Astrocyte (in vitro differentiated cells and primary cell): ENCODE results near the gene TBC1D10B. TPM values are rescaled to one million over a fixed set of nuclear protein-coding genes. Genes with fewer than 3 reads are reported as not detected.

Experiments
- DNase-seq: peaks from one replicate; pipeline ENCODE4 v3.0.0-alpha.2; 2010; ENCODE audit warnings: low read depth
- FAIRE-seq: peaks from 2 replicates; lab custom pipeline; 2011; peaks lifted over from hg19 to GRCh38; lab: Jason Lieb, UNC
- H2AFZ ChIP-seq: 2 replicates; pipeline ENCODE4 v1.6.0; 2012; ENCODE audit warnings: low read depth, low read length, inconsistent platforms
- H3K27ac ChIP-seq: 2 replicates; pipeline ENCODE4 v1.5.1; 2011; ENCODE audit warnings: low read depth, low read length, inconsistent platforms
- H3K27me3 ChIP-seq: 2 replicates; pipeline ENCODE4 v1.6.0; 2011; ENCODE audit warnings: low read length, inconsistent platforms; ENCODE audit not compliant: insufficient read depth
- H3K36me3 ChIP-seq: 2 replicates; pipeline ENCODE4 v1.5.1; 2011; ENCODE audit warnings: low read length, inconsistent platforms; ENCODE audit not compliant: insufficient read depth
- H3K4me1 ChIP-seq: 2 replicates; pipeline ENCODE4 v1.5.1; 2011; ENCODE audit warnings: low read length, inconsistent platforms; ENCODE audit not compliant: insufficient read depth
- H3K4me2 ChIP-seq: 2 replicates; pipeline ENCODE4 v1.6.0; 2012; ENCODE audit warnings: low read length, inconsistent platforms
- H3K4me3 ChIP-seq: 2 replicates; pipeline ENCODE4 v1.5.1; 2011; ENCODE audit warnings: low read depth, mild to moderate bottlenecking, low read length, inconsistent platforms; ENCODE audit not compliant: insufficient read depth
- H3K79me2 ChIP-seq: 2 replicates; pipeline ENCODE4 v1.6.0; 2012; ENCODE audit warnings: mild to moderate bottlenecking, low read length, inconsistent platforms; ENCODE audit not compliant: insufficient read depth
- H3K9ac ChIP-seq: 2 replicates; pipeline ENCODE4 v1.6.0; 2012; ENCODE audit warnings: mild to moderate bottlenecking, low read length, inconsistent platforms
- H3K9me3 ChIP-seq: 2 replicates; pipeline ENCODE4 v1.5.1; 2012; ENCODE audit warnings: low read depth, mild to moderate bottlenecking, low read length, inconsistent platforms; ENCODE audit not compliant: insufficient read depth
- H4K20me1 ChIP-seq: 2 replicates; pipeline ENCODE4 v1.6.0; 2012; ENCODE audit warnings: low read length, inconsistent platforms; ENCODE audit not compliant: insufficient read depth
- H3K27ac Mint-ChIP-seq: one replicate; pipeline ENCODE4 v1.8.0; 2021; ENCODE audit warnings: mild to moderate bottlenecking, mixed read lengths; ENCODE audit not compliant: unreplicated experiment
- H3K27me3 Mint-ChIP-seq: one replicate; pipeline ENCODE4 v1.8.0; 2021; ENCODE audit warnings: low read depth, mixed read lengths; ENCODE audit not compliant: unreplicated experiment
- H3K36me3 Mint-ChIP-seq: one replicate; pipeline ENCODE4 v1.8.0; 2021; ENCODE audit warnings: low read depth, mixed read lengths; ENCODE audit not compliant: unreplicated experiment
- H3K4me1 Mint-ChIP-seq: one replicate; pipeline ENCODE4 v1.8.0; 2021; ENCODE audit warnings: low read depth, mixed read lengths; ENCODE audit not compliant: unreplicated experiment
- H3K4me3 Mint-ChIP-seq: one replicate; pipeline ENCODE4 v1.8.0; 2021; ENCODE audit warnings: mild to moderate bottlenecking, moderate library complexity, mixed read lengths; ENCODE audit not compliant: unreplicated experiment
- H3K9me3 Mint-ChIP-seq: one replicate; pipeline ENCODE4 v1.8.0; 2021; ENCODE audit warnings: mild to moderate bottlenecking, mixed read lengths; ENCODE audit not compliant: unreplicated experiment
- CTCF ChIP-seq: IDR thresholded peaks from 2 replicates; pipeline ENCODE4 v1.5.1; 2011; ENCODE audit warnings: low read depth, mild to moderate bottlenecking, inconsistent platforms, low read length, moderate library complexity; ENCODE audit not compliant: insufficient read depth
- EZH2 ChIP-seq: IDR thresholded peaks from 2 replicates; pipeline ENCODE4 v1.6.1; 2012; ENCODE audit warnings: mild to moderate bottlenecking, low read length, inconsistent platforms; ENCODE audit not compliant: insufficient read depth
- total RNA-seq: library from RNA; stranded (reverse); gene quantifications from 2 replicates; pipeline ENCODE4 v1.2.1, GENCODE V29; 2021

TBC1D10B gene
- total RNA-seq, 1 donor from 2014 or later: 50.8 TPM

GRCh38 chr16:30409125-30410060 is 39.1 kb upstream of the TBC1D10B start:
- peak overlapping the region; percentile 26 for H3K27ac Mint-ChIP-seq
- Histone ChIP-seq H4K20me1 (peaks cover 50% of the 10 kb centered on the region), H3K4me1 (peaks cover 21% of the 10 kb centered on the region), H3K9ac (peak overlapping the region; percentile 26), H3K79me2 (peaks cover 46% of the 10 kb centered on the region), H3K4me3 (peak overlapping the region; percentile 26), H3K36me3 (peaks cover 14% of the 10 kb centered on the region), H3K4me2 (peak overlapping the region; percentile 96), H3K27me3 (no peaks in the 10 kb centered on the region), H3K9me3 (no peaks in the 10 kb centered on the region), H3K27ac (no peak overlapping the region), H2AFZ (no peak overlapping the region)
- TF ChIP-seq EZH2: no peak
- peak; percentile 97 for TF ChIP-seq CTCF
- DNase-seq (peak; percentile 49), FAIRE-seq (no peak)
- no peaks in the 10 kb centered on the region for H3K9me3 Mint-ChIP-seq
- peak overlapping the region; percentile 85 for H3K4me3 Mint-ChIP-seq
- peaks cover 5% of the 10 kb centered on the region for H3K36me3 Mint-ChIP-seq
- no peaks in the 10 kb centered on the region for H3K27me3 Mint-ChIP-seq
- H3K4me1 Mint-ChIP-seq: peaks cover 14% of the 10 kb centered on the region

GRCh38 chr16:30407804-30408534 is 37.7 kb upstream of the TBC1D10B start:
- peaks cover 21% of the 10 kb centered on the region for H3K4me1 ChIP-seq
- no peaks in the 10 kb centered on the region for H3K9me3 ChIP-seq
- Mint-ChIP-seq H3K27me3 (no peaks in the 10 kb centered on the region), H3K9me3 (no peaks in the 10 kb centered on the region), H3K4me3 (peak overlapping the region; percentile 85), H3K4me1 (peaks cover 14% of the 10 kb centered on the region), H3K27ac (peak overlapping the region; percentile 43), H3K36me3 (peaks cover 2% of the 10 kb centered on the region)
- FAIRE-seq: no peak
- peak overlapping the region; percentile 90 for H3K9ac ChIP-seq
- peak overlapping the region; percentile 69 for H3K4me3 ChIP-seq
- H2AFZ ChIP-seq: peak overlapping the region; percentile 95
- peak overlapping the region; percentile 96 for H3K4me2 ChIP-seq
- peak overlapping the region; percentile 84 for H3K27ac ChIP-seq
- peaks cover 14% of the 10 kb centered on the region for H3K36me3 ChIP-seq
- peaks cover 39% of the 10 kb centered on the region for H4K20me1 ChIP-seq
- H3K79me2 ChIP-seq: peaks cover 40% of the 10 kb centered on the region
- TF ChIP-seq EZH2 (no peak), CTCF (no peak)
- DNase-seq: no peak
- H3K27me3 ChIP-seq: no peaks in the 10 kb centered on the region
